Measurements from ENCODE around the gene SLC25A12.
A peak's percentile ranks its signal among the peaks of the same experiment; 100 is the strongest.

Gene SLC25A12

GRCh38 chr2:171895786-171896185 lies 1.7 kb upstream of the SLC25A12 start:
- no peaks in the 10 kb centered on the region for H4K20me1 ChIP-seq (ENCODE audit: insufficient read depth, low read length)
- no peak overlapping the region for H3K9ac ChIP-seq (ENCODE audit: low read length)
- H3K4me3 ChIP-seq (ENCODE audit: low read length), result no peak overlapping the region
- no peak overlapping the region for H3K4me2 ChIP-seq (ENCODE audit: low read length)
- H3K9me3 ChIP-seq (ENCODE audit: insufficient read depth, low read length), result 0 out of 2 replicates have a peak, but pooled peaks cover 4% of the 10 kb centered on the region
- H3K27me3 ChIP-seq (ENCODE audit: low read depth, low read length), result no peaks in the 10 kb centered on the region
- TF ChIP-seq CTCF (IDR thresholded peaks at IDR 0.05; ENCODE audit: low read depth, low read length) (no peak), EZH2phosphoT487 (IDR thresholded peaks at IDR 0.05; ENCODE audit: low read depth) (no peak)
- H3K79me2 ChIP-seq (ENCODE audit: low read length), result peaks cover 17% of the 10 kb centered on the region
- H3K27ac ChIP-seq (ENCODE audit: low read length), result no peak overlapping the region
- no peak overlapping the region; the same call in 1 of the 2 replicates for H2AFZ ChIP-seq (ENCODE audit: low read depth, low read length)
- peaks cover 10% of the 10 kb centered on the region for H3K36me3 ChIP-seq (replicated peaks; ENCODE audit: low read depth, low read length)
- H3K4me1 ChIP-seq (ENCODE audit: low read length), result peaks cover 13% of the 10 kb centered on the region

- H3K27ac ChIP-seq (ENCODE audit: low read length), result peak overlapping the region; percentile 46
- peaks cover 17% of the 10 kb centered on the region for H3K79me2 ChIP-seq (ENCODE audit: low read length)
- H3K9me3 ChIP-seq (ENCODE audit: insufficient read depth, low read length), result 0 out of 2 replicates have a peak, but pooled peaks cover 4% of the 10 kb centered on the region
- H4K20me1 ChIP-seq (ENCODE audit: insufficient read depth, low read length), result no peaks in the 10 kb centered on the region
- peaks cover 13% of the 10 kb centered on the region for H3K4me1 ChIP-seq (ENCODE audit: low read length)
- no peak for TF ChIP-seq EZH2phosphoT487 (IDR thresholded peaks at IDR 0.05; ENCODE audit: low read depth)
- no peak for TF ChIP-seq CTCF (IDR thresholded peaks at IDR 0.05; ENCODE audit: low read depth, low read length)
- H3K4me2 ChIP-seq (ENCODE audit: low read length), result peak overlapping the region; percentile 95
- no peaks in the 10 kb centered on the region for H3K27me3 ChIP-seq (ENCODE audit: low read depth, low read length)
- H3K9ac ChIP-seq (ENCODE audit: low read length), result peak overlapping the region; percentile 85
- peaks cover 15% of the 10 kb centered on the region for H3K36me3 ChIP-seq (replicated peaks; ENCODE audit: low read depth, low read length)
- H3K4me3 ChIP-seq (ENCODE audit: low read length), result peak overlapping the region; percentile 94
- H2AFZ ChIP-seq (ENCODE audit: low read depth, low read length), result peak overlapping the region; percentile 92
Observed at GRCh38 chr2:171894612-171894947, 536 bp upstream of the SLC25A12 start.

GRCh38 chr2:171893196-171893823 lies 734 bp downstream of the SLC25A12 start:
- peaks cover 20% of the 10 kb centered on the region for H3K36me3 ChIP-seq (replicated peaks; ENCODE audit: low read depth, low read length)
- TF ChIP-seq CTCF (IDR thresholded peaks at IDR 0.05; ENCODE audit: low read depth, low read length) (no peak), EZH2phosphoT487 (IDR thresholded peaks at IDR 0.05; ENCODE audit: low read depth) (no peak)
- peak overlapping the region; percentile 85 for H3K9ac ChIP-seq (ENCODE audit: low read length)
- peak overlapping the region; percentile 93 for H2AFZ ChIP-seq (ENCODE audit: low read depth, low read length)
- H3K27ac ChIP-seq (ENCODE audit: low read length), result peak overlapping the region; percentile 50
- peak overlapping the region; percentile 94 for H3K4me3 ChIP-seq (ENCODE audit: low read length)
- no peaks in the 10 kb centered on the region for H4K20me1 ChIP-seq (ENCODE audit: insufficient read depth, low read length)
- 0 out of 2 replicates have a peak, but pooled peaks cover under 1% of the 10 kb centered on the region for H3K9me3 ChIP-seq (ENCODE audit: insufficient read depth, low read length)
- no peaks in the 10 kb centered on the region for H3K27me3 ChIP-seq (ENCODE audit: low read depth, low read length)
- H3K4me2 ChIP-seq (ENCODE audit: low read length), result peak overlapping the region; percentile 96
- peaks cover 17% of the 10 kb centered on the region for H3K79me2 ChIP-seq (ENCODE audit: low read length)
- peaks cover 13% of the 10 kb centered on the region for H3K4me1 ChIP-seq (ENCODE audit: low read length)

- peaks cover 22% of the 10 kb centered on the region for H3K36me3 ChIP-seq (replicated peaks; ENCODE audit: low read depth, low read length)
- no peak overlapping the region for H3K4me3 ChIP-seq (ENCODE audit: low read length)
- no peaks in the 10 kb centered on the region for H3K9me3 ChIP-seq (ENCODE audit: insufficient read depth, low read length)
- H3K79me2 ChIP-seq (ENCODE audit: low read length), result peaks cover 17% of the 10 kb centered on the region
- no peaks in the 10 kb centered on the region for H4K20me1 ChIP-seq (ENCODE audit: insufficient read depth, low read length)
- peaks cover 11% of the 10 kb centered on the region for H3K4me1 ChIP-seq (ENCODE audit: low read length)
- TF ChIP-seq EZH2phosphoT487 (IDR thresholded peaks at IDR 0.05; ENCODE audit: low read depth) (no peak), CTCF (IDR thresholded peaks at IDR 0.05; ENCODE audit: low read depth, low read length) (no peak)
- H2AFZ ChIP-seq (ENCODE audit: low read depth, low read length), result no peak overlapping the region
- no peak overlapping the region for H3K27ac ChIP-seq (ENCODE audit: low read length)
- no peak overlapping the region for H3K4me2 ChIP-seq (ENCODE audit: low read length)
- H3K9ac ChIP-seq (ENCODE audit: low read length), result no peak overlapping the region
- no peaks in the 10 kb centered on the region for H3K27me3 ChIP-seq (ENCODE audit: low read depth, low read length)
Observed at GRCh38 chr2:171889808-171890207, 4.2 kb downstream of the SLC25A12 start.

Measured in OCI-LY3 (cell line).